Hematopoietic multipotent progenitor cell treated with erythropoietin and hydrocortisone succinate and interleukin-3 and kit ligand, for 4 days (in vitro differentiated cells): ENCODE measurements around the gene ENTR1.

Experiments used
- DNase-seq: peaks from one replicate; pipeline ENCODE4 v3.0.0-alpha.2; 2015

Gene ENTR1

DNA sequence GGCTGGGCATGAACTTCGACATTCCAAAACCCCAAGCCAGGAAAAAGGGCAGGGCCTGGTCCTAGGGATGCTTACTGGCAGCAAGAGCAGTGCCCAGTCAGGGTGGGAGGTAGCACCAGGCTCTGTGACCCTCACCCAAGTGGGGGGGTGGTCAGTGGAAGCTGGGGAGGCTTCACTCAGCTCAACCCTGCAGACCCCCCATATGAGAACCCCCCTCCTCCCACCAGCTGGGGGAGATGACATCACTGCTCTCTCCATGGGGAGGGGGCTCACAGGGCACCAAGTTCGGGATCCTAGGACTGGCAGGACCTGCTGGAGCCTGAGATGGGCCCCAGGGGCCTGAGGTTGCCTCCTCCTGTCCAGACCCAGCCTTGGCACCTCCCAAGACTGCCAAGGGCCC, 51.5 kb downstream of the ENTR1 start:
- DNase-seq: no peak

DNA sequence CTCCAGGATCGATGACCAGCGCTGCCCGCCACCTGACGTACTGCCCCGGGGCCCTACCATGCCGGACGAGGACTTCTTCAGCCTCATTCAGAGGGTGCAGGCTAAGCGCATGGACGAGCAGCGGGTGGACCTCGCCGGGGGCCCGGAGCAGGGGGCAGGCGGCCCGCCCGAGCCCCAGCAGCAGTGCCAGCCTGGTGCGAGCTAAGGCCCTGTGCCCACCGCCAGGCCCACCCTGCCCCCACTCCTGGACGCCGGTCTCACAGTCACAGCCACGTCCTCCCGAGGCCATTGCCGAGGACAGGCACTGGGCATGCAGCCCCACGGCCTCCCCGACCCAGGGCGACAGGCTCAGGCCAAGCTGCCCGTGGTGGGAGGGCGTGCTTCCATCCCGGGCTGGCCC, 52.4 kb downstream of the ENTR1 start:
- DNase-seq: no peak

DNA sequence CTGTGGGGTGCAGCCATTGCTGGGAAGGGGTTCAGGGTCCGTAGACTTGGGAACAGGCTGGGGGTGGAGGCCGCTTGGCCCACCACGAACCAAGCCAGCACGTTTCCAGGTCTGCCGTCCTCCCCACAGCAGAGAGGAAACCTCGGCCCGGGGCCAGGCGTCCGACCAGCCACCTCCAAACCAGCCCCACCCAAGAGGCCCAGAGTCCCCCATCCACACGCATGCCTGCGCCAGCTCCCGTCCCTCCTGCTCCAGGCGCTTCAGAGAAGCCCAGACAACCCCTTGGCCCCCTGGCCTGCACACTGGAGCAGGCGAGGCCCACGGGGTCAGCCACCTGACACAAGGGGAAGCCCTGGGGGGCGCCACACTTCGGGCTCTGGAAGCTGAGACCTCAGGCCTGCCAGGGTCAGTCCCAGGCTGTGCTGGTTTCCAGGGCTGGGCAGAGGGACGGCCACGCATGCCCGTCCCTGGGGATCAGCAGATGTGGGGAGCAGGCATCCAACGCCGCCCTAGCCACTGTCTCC, 53.1 kb downstream of the ENTR1 start:
- DNase-seq: no peak

DNA sequence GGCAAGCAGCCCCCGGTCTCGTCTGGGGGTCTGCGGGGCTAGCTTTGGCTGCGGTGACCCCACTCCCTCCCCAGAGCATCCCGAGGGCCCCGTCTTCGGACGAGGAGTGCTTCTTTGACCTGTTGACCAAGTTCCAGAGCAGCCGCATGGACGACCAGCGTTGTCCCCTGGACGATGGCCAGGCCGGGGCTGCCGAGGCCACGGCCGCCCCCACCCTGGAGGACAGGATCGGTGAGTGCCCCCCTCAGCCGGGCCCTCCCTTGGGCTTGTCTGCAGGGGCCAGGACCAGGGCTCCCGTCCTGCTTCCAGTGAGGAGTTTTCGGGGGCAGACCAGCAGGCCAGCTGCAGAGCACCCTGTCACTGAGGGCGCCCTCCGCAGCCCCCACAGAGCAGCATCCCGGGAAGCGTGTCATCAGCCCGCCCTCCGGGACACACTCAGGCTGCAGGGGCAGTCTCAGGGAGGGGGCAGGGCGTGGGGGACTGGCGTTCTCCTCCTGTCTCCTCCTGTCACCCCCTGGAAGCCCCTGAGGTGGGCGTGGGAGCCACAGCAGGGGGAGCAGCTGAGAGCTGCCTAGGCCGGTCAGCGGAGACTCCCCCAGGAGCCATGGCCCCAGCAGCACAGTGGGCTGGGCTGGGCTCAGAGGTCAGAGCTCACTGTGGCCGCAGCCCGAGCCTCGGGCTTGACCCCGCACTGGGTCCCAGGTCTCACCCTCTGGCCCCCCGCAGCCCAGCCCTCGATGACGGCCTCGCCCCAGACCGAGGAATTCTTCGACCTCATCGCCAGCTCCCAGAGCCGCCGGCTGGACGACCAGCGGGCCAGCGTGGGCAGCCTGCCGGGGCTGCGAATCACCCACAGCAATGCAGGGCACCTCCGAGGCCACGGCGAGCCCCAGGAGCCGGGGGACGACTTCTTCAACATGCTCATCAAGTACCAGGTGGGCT, 54.5 kb downstream of the ENTR1 start:
- DNase-seq: no peak

DNA sequence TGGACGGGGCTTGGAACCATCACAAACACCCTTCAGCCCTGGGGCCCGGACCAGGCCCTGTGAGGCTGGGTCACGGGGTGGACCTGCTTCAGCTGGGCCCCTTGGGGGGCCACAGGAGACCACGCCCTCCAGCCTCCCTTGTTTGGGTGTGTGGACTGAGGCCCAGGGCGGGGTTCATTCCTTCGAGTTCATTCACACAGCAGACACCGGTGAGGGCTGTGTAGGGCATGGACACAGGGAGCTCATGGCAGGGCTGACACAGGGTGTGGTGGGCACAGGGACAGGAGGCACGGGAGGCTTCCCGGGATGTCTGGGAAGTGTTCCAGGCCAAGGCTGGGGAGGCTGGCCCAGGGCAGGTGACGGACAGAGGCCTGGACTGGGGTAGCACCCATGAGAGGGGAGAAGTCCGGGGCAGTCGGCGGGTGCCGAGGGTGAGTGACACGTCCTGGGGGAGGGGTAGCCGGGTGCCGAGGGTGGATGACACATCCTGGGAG, 55.8 kb downstream of the ENTR1 start:
- DNase-seq: peak; percentile 28

DNA sequence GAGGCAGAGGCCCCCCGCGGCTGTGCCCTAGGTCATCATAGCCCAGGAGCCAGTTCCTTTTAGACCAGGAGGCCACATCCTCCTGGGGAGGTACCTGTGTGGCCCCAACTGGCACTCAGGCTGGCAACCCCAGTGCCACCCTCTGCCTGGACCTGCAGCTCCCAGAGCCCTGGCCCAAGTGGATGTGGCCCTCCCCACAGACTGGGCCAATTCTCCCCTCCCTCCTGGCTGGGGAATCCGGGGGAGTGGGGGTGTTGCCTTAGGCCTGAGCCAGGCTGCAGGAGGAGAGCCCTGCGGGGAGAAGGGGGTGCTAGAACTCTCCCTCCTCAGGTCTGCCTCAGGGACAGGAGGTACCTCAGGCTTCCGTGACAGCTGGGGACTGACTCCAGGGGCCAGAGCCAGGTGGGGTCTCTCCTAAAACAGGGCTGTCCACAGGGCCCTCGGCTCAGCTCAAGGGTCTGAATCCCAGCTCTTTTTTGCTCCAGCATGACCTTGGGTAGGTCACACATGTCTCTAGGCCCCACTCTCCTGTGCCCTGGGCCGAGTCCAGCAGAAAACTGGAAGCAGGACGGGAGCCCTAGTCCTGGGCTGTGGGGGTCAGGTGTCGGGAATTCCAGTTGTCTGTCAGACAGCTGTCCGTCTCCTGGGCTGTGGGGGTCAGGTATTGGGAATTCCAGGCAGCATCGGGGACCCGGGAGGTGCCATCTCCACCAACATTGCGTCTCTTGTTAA, 56.5 kb downstream of the ENTR1 start:
- DNase-seq: no peak

DNA sequence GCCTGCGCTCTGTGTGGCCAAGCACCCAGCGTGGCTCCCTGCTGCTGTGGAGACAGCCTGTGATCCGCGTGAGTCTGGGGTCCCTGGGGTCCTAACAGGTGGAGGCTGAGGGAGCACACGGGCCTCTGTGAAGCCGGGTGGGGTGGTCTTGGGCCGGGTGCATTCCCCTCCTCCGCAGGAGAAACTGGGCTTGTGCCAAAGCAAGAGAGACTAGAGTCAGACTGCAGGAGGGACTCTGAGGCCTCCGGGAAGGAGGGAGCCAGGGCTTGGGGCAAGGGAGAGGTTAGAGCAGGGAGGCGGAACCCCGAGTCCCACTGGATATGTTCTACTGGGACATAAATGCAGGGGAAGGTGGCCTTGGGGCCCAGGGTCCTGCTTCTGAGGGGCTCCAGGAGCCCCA, 57.3 kb downstream of the ENTR1 start:
- DNase-seq: no peak

DNA sequence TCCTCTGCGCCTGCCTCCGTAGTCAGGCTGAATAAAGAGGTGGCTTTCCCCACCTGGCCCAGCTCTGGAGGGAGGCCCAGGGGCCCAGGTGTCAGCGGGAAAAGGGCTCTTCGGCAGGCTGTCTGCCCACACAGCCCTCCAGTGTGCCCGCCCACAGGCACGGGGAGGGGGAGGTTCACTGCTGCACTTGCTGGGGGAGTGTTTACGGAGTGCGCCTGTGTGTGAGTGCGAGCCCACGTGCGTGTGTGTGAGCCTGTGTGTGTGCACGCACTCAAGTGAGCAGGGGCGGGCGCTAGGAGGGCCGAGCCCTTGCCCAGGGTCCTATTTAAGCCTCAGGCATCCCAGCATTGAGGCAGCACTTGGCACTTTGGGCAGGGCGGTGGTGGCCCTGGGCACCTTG, 57.7 kb downstream of the ENTR1 start:
- DNase-seq: no peak
